Kidney epithelial cell (primary cell): Measurements from ENCODE around the gene ARAP3. TPM values are rescaled to one million over a fixed set of nuclear protein-coding genes. Genes with fewer than 3 reads are reported as not detected.

ENCODE experiments used
- DNase-seq: peaks from one replicate; pipeline ENCODE4 v3.0.0-alpha.2; 2010; ENCODE audit warnings: low read depth
- H3K27me3 ChIP-seq: 2 replicates; pipeline ENCODE4 v1.6.0; 2011; ENCODE audit warnings: low read length; ENCODE audit not compliant: control insufficient read depth, insufficient read depth
- H3K36me3 ChIP-seq: 2 replicates; pipeline ENCODE4 v1.5.1; 2011; ENCODE audit warnings: low read length; ENCODE audit not compliant: control insufficient read depth, insufficient read depth
- H3K4me3 ChIP-seq: 2 replicates; pipeline ENCODE4 v1.5.1; 2011; ENCODE audit warnings: low read depth, mild to moderate bottlenecking, control low read depth, low read length
- total RNA-seq: library from RNA; depleted of rRNA; stranded (reverse); fragments of >200 nt; gene quantifications from 2 replicates; pipeline ENCODE4 v1.2.3, GENCODE V29; 2015
- TF ChIP-seq, protein P1 (sequence below): IDR thresholded peaks from 2 replicates; pipeline ENCODE4 v1.5.1; 2011; ENCODE audit warnings: mild to moderate bottlenecking, moderate library complexity, low read length, control low read depth, inconsistent platforms; ENCODE audit not compliant: insufficient read depth, poor library complexity, severe bottlenecking

ARAP3 gene
- total RNA-seq, 1 donor from 2014 or later = 9.2 TPM

DNA sequence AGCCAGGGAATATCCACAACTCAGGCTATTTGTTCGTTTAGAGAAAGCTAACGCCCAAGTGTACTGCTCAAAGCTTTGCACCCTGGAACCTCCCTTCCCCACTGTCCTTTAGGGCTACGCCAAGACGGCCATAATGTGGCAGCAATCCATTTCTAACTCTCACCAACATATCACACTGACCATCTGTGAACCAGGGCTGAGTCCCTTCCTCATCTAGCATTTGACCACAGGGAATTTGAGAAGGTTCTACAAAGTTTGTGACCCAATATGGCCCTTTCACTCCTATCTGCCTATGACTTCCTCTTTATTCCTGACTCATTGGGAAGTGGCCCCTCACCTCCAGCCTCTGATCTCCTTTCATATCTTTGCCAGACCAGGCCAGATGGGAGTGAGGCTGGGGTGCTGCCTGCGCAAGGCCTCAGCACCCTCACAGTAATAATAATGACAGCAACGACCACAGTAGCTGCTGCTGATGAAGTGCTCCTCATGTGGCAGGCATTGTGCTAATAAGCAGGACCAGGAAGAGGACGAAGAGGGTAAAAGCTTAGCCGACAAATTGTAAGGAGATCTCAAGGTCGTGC, 9.3 kb upstream of the ARAP3 start:
- TF ChIP-seq, protein P1, sequence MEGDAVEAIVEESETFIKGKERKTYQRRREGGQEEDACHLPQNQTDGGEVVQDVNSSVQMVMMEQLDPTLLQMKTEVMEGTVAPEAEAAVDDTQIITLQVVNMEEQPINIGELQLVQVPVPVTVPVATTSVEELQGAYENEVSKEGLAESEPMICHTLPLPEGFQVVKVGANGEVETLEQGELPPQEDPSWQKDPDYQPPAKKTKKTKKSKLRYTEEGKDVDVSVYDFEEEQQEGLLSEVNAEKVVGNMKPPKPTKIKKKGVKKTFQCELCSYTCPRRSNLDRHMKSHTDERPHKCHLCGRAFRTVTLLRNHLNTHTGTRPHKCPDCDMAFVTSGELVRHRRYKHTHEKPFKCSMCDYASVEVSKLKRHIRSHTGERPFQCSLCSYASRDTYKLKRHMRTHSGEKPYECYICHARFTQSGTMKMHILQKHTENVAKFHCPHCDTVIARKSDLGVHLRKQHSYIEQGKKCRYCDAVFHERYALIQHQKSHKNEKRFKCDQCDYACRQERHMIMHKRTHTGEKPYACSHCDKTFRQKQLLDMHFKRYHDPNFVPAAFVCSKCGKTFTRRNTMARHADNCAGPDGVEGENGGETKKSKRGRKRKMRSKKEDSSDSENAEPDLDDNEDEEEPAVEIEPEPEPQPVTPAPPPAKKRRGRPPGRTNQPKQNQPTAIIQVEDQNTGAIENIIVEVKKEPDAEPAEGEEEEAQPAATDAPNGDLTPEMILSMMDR = no peak
- H3K36me3 ChIP-seq = no peaks in the 10 kb centered on the region
- H3K4me3 ChIP-seq = no peak overlapping the region
- H3K27me3 ChIP-seq = peaks cover 22% of the 10 kb centered on the region
- no peak for DNase-seq

DNA sequence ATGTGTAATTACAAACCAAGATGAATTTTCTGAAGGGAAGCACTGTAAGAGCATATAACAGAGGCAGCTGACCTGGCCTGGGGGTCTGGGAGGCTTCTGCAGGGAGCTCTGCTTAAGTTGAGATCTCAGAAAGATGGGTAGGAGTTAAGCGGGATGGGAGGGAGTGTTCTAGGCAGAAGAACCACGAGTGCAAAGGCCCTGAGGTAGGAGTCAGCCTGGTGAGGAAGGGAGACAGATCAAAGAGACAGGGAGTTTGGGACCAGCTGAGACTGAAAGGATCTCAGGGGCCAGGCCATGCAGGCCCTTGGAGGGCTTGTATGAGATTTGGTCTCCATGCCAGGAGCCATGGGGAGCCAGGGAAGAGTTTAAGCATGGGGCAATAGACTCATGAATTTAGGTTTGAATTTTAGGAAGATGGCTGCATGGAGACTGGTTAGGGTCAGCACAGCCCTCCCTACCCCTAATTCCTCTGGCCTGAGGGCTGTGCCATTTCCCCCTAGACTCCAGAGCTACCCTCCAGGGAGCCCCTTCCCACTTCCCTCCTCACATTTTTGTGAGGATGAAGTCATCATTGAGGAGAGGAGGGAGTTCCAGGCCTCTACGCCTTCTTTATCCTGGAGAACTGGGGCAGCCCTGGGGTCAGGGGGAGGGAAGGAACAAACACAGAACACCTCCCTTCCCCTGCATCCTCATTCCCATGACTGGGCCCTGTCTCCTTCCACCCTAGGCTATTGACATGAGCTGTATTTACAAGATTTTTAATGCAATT, 4.8 kb upstream of the ARAP3 start:
- H3K36me3 ChIP-seq = no peaks in the 10 kb centered on the region
- H3K4me3 ChIP-seq = no peak overlapping the region
- TF ChIP-seq, protein P1 = no peak
- no peak for DNase-seq
- peaks cover 22% of the 10 kb centered on the region for H3K27me3 ChIP-seq

DNA sequence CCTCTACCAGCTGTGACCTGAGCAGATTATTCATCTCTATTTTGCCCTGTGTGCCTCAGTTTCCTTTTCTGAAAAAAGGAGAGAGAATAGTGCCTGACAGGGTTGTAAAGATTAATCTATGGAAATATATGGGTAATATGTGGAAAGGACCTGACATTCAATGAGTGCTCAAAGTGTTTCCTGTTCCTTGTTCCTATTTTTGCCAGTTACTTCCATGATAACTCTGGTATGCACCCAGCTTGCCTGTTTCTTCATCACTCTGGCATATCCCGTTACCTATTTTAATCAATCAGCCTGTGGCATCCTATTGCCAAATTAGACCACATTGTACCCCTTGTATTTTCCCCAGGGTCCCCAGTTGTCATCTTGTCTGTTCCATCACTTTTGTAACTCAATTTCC, 3.6 kb upstream of the ARAP3 start:
- TF ChIP-seq, protein P1 = no peak
- H3K4me3 ChIP-seq = no peak overlapping the region
- peaks cover 13% of the 10 kb centered on the region for H3K27me3 ChIP-seq
- no peaks in the 10 kb centered on the region for H3K36me3 ChIP-seq
- DNase-seq = no peak

DNA sequence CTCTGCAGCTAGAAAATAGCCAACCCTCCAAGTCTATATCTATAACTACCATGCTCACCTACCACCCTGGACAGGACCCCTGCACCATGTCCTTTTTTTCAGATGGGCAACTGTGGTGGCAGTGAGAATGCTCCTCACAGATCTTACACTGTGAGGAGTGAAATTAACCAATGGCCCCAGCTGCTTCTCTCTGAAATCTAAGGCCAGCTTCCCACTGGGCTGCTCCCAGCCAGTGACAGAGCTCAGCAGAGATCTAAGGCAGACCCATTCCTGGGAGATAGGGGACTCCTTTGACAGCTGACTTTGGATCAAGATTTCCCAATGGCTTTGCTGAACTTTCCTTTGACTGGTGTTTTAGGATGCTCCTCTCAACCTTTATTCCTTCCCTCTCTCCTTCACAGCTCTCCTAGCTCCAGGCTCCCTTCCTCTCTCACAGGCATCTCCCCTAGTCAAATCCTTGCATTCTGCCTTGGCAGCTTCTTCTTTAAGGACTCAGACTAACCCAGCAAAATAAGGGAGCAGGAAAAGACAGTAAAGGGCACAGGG, 1.6 kb upstream of the ARAP3 start:
- no peak for DNase-seq
- Histone ChIP-seq H3K4me3 (no peak overlapping the region), H3K36me3 (no peaks in the 10 kb centered on the region), H3K27me3 (no peaks in the 10 kb centered on the region)
- TF ChIP-seq, protein P1 = no peak

DNA sequence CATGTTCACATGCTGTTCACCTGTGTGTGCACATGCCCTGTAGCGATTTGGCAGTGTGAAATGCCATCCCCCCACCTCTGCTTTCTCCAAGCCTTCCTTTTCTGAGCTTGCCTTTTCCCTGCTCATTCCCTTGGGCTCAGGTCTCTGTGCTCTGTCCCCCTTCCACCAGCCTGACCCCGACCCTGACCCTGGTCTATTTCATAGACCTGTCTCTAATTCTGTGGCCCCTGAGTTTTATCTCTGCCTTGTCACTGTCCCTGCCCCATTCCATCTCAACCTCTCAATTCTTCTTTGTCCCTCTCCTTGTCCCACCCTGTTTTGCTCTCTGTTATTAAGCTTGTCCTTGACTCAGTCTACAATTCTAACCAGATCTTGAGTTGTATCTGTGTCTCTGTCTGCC, 735 bp downstream of the ARAP3 start:
- H3K36me3 ChIP-seq = no peaks in the 10 kb centered on the region
- TF ChIP-seq, protein P1 = no peak
- H3K4me3 ChIP-seq = peak overlapping the region; percentile 42
- H3K27me3 ChIP-seq = no peaks in the 10 kb centered on the region
- no peak for DNase-seq
